OCI-LY1 (cell line): ENCODE results near the gene ADSL.

Experiments used
- H2AFZ ChIP-seq: fragments of 200-600 bp; sonication (generic), shearing (Covaris generic); 2 replicates; pipeline ENCODE4 v1.6.0; 2014; ENCODE audit warnings: antibody characterized with exemption, mild to moderate bottlenecking, low read length
- H3F3A ChIP-seq: fragments of 200-600 bp; sonication (generic), shearing (Covaris generic); 2 replicates; pipeline ENCODE4 v1.6.0; 2014; ENCODE audit warnings: mild to moderate bottlenecking, antibody characterized with exemption, low read length, moderate library complexity; ENCODE audit not compliant: insufficient read depth
- H3K27ac ChIP-seq: fragments of 200-600 bp; sonication (generic); 2 replicates; pipeline ENCODE4 v1.5.1; 2014; ENCODE audit warnings: low read length, mixed run types, mild to moderate bottlenecking, low read depth; ENCODE audit not compliant: poor library complexity, severe bottlenecking
- H3K27me3 ChIP-seq: fragments of 200-600 bp; sonication (generic); 2 replicates; pipeline ENCODE4 v1.6.0; 2014; ENCODE audit warnings: antibody characterized with exemption, mild to moderate bottlenecking, low read length, moderate library complexity; ENCODE audit not compliant: insufficient read depth
- H3K36me3 ChIP-seq: fragments of 200-600 bp; sonication (generic); 2 replicates; pipeline ENCODE4 v1.6.1; 2014; ENCODE audit warnings: mild to moderate bottlenecking, antibody characterized with exemption, low read length, moderate library complexity, mixed read lengths; ENCODE audit not compliant: insufficient read depth
- H3K4me1 ChIP-seq: fragments of 200-600 bp; sonication (generic); 2 replicates; pipeline ENCODE4 v1.5.1; 2014; ENCODE audit warnings: mild to moderate bottlenecking, low read length, moderate library complexity; ENCODE audit not compliant: insufficient read depth, severe bottlenecking
- H3K4me2 ChIP-seq: fragments of 200-600 bp; sonication (generic), shearing (Covaris generic); 2 replicates; pipeline ENCODE4 v1.6.1; 2014; ENCODE audit warnings: low read length
- H3K4me3 ChIP-seq: fragments of 200-600 bp; sonication (generic); 2 replicates; pipeline ENCODE4 v1.5.1; 2014; ENCODE audit warnings: low read length, low read depth, mild to moderate bottlenecking, mixed read lengths; ENCODE audit not compliant: poor library complexity, severe bottlenecking
- H3K79me2 ChIP-seq: fragments of 200-600 bp; shearing (Covaris generic); 2 replicates; pipeline ENCODE4 v1.6.1; 2016; ENCODE audit warnings: mixed run types, low read length, mixed read lengths; ENCODE audit not compliant: insufficient read depth
- H3K9ac ChIP-seq: fragments of 200-600 bp; sonication (generic), shearing (Covaris generic); 2 replicates; pipeline ENCODE4 v1.6.1; 2014; ENCODE audit warnings: mild to moderate bottlenecking, low read length, mixed read lengths
- H3K9me2 ChIP-seq: fragments of 200-600 bp; sonication (generic), shearing (Covaris generic); 2 replicates; pipeline ENCODE4 v1.6.1; 2014; ENCODE audit warnings: low read depth, mild to moderate bottlenecking, low read length, mixed read lengths
- H3K9me3 ChIP-seq: fragments of 200-600 bp; shearing (Covaris generic); 2 replicates; pipeline ENCODE4 v1.6.1; 2014; ENCODE audit warnings: low read length, mixed read lengths
- H4K20me1 ChIP-seq: fragments of 200-600 bp; sonication (generic), shearing (Covaris generic); 2 replicates; pipeline ENCODE4 v1.6.0; 2016; ENCODE audit warnings: mild to moderate bottlenecking, low read length; ENCODE audit not compliant: insufficient read depth
- CTCF ChIP-seq: fragments of 200-600 bp; sonication (generic), shearing (Covaris generic); IDR thresholded peaks from 2 replicates; pipeline ENCODE4 v1.5.1; 2017; ENCODE audit warnings: mild to moderate bottlenecking, antibody characterized with exemption, low read length, moderate library complexity, mixed read lengths
- EZH2 ChIP-seq: fragments of 200-600 bp; sonication (generic), shearing (Covaris generic); IDR thresholded peaks from 2 replicates; pipeline ENCODE4 v1.8.0; 2017; ENCODE audit warnings: borderline replicate concordance, mixed run types, mild to moderate bottlenecking, antibody characterized with exemption, low read length, moderate library complexity, mixed read lengths

ADSL gene

DNA sequence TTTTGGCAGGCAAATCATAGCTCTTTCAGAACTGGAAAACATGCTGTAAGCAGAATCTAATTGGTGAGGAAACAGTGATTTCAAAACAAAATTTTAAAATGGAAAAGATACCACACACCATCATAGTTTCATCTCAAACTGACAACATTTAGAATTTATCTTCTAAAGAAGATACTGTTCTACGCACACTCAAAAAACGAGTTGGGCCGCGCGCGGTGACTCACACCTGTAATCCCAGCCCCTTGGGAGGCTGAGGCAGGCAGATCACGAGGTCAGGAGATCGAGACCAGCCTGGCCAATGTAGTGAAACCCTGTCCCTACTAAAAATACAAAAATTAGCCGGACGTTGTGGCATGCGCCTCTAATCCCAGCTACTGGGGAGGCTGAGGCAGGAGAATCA is 44.2 kb upstream of the ADSL start:
- Histone ChIP-seq H3F3A (no peaks in the 10 kb centered on the region), H3K9me3 (no peaks in the 10 kb centered on the region), H3K27ac (no peak overlapping the region), H3K79me2 (no peaks in the 10 kb centered on the region), H2AFZ (no peak overlapping the region), H3K9ac (no peak overlapping the region), H4K20me1 (no peaks in the 10 kb centered on the region), H3K4me2 (no peak overlapping the region), H3K9me2 (no peaks in the 10 kb centered on the region), H3K27me3 (no peaks in the 10 kb centered on the region), H3K4me1 (no peaks in the 10 kb centered on the region), H3K36me3 (peaks cover 56% of the 10 kb centered on the region), H3K4me3 (no peak overlapping the region)
- TF ChIP-seq EZH2 (no peak), CTCF (no peak)

DNA sequence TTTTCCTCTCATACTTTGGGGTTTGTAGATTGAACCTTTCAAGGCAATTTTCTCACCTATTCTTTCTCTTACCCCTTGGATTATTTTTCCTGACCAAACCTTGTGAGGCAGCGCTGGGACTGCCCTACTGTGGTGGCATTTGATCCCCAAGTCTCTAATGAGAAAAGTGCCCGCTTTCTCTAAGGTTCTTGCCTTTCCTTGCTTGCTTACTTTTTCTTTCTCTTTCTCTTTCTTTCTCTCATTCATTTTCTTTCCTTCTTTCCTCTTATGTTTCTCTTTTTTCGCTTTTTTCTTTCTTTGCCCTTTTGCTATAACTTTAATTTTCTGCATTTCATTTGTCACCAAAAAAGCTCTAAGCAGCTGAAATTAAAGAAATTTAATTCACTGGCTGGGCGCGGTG is 40.7 kb upstream of the ADSL start:
- H3F3A ChIP-seq, result no peaks in the 10 kb centered on the region
- no peak overlapping the region for H3K4me3 ChIP-seq
- no peak overlapping the region for H3K27ac ChIP-seq
- H4K20me1 ChIP-seq, result no peaks in the 10 kb centered on the region
- H3K79me2 ChIP-seq, result no peaks in the 10 kb centered on the region
- H3K9me2 ChIP-seq, result no peaks in the 10 kb centered on the region
- H3K27me3 ChIP-seq, result no peaks in the 10 kb centered on the region
- H3K4me1 ChIP-seq, result no peaks in the 10 kb centered on the region
- H2AFZ ChIP-seq, result no peak overlapping the region
- H3K4me2 ChIP-seq, result no peak overlapping the region
- no peaks in the 10 kb centered on the region for H3K9me3 ChIP-seq
- no peak for TF ChIP-seq EZH2
- TF ChIP-seq CTCF, result no peak
- no peak overlapping the region for H3K9ac ChIP-seq
- peaks cover 72% of the 10 kb centered on the region for H3K36me3 ChIP-seq

- H3K9ac ChIP-seq, result no peak overlapping the region
- H3K4me1 ChIP-seq, result no peaks in the 10 kb centered on the region
- H3K27me3 ChIP-seq, result no peaks in the 10 kb centered on the region
- H4K20me1 ChIP-seq, result no peaks in the 10 kb centered on the region
- H3K27ac ChIP-seq, result no peak overlapping the region
- no peaks in the 10 kb centered on the region for H3F3A ChIP-seq
- H3K4me3 ChIP-seq, result no peak overlapping the region
- H2AFZ ChIP-seq, result no peak overlapping the region
- peaks cover 81% of the 10 kb centered on the region for H3K36me3 ChIP-seq
- no peak for TF ChIP-seq EZH2
- no peak for TF ChIP-seq CTCF
- H3K79me2 ChIP-seq, result no peaks in the 10 kb centered on the region
- H3K9me3 ChIP-seq, result no peaks in the 10 kb centered on the region
- no peak overlapping the region for H3K4me2 ChIP-seq
- H3K9me2 ChIP-seq, result no peaks in the 10 kb centered on the region
Measured at GRCh38 chr22:40308999-40309573, 37.2 kb upstream of the ADSL start.
